Stimulated activated CD4-positive, alpha-beta T cell treated with anti-CD3 and anti-CD28 coated beads, Interleukin-2, amount 100 ng/mL, for 24 hours (primary cell): ENCODE data around the gene GJD4.

ENCODE experiments used
- DNase-seq, 2 donors: peaks; one replicate each; pipeline ENCODE4 v3.0.0-alpha.2; 2020

GJD4 gene

DNA sequence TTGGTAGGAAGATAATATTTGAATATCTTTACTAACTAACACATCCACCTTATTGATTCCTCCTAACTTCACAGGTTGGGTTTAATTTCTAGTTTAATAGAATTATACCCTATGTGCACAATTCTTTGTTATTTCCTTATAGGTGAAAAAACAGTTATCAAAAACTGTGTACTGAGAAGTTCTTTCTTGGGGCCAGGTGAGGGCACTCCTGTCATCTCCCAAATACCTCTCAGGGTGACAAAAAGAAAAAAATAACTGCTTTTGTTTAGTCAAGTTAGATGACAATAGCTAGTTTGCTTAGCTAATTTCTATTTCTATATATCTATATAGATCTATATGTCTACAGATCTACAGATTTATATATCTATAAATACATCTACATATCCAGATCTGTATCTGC lies 26.9 kb downstream of the GJD4 start:
- DNase-seq: no peak

- DNase-seq: no peak
Observed at GRCh38 chr10:35633006-35633980, 28.2 kb downstream of the GJD4 start.

DNA sequence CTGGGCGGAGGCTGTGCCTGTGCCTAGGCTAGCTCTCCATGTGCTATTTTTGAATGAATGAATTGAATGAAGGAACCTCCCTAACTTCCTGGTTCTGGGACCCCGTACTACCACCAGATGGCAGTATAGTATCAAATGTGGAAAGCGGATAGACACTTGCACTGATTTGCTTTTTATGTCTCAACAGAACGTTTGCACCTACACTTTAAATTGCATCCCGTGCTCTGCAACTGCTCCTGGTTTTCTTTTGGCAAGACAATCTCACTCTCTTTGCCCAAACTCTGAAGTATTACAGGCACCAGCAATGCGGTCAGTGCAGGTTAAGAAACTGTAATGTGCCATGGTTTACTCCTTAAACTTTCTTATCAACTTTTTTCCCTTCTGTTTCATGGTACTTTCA lies 30.4 kb downstream of the GJD4 start:
- DNase-seq: peak; percentile 8 to 46

- no peak for DNase-seq
Observed at GRCh38 chr10:35636956-35637355, 31.8 kb downstream of the GJD4 start.

DNA sequence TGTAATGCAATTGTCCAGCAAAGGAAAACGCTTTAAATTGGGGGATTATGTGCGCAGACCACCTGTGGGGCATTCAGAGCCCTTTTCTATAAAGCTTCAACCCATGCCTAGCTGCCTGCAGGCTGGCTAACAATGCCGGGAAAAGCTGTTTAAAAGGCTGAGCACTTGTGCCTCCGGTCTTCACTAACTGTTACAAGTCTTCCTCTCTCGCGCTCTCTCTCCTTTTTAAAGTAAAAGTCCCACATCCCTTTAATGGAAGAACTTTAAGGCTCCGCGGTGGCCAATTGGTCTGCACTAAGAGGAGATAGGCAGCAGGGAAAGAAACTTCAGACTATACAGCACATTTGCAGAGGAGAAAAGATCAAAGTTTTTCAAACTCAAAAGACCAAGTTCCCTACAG lies 32.3 kb downstream of the GJD4 start:
- DNase-seq: no peak

DNA sequence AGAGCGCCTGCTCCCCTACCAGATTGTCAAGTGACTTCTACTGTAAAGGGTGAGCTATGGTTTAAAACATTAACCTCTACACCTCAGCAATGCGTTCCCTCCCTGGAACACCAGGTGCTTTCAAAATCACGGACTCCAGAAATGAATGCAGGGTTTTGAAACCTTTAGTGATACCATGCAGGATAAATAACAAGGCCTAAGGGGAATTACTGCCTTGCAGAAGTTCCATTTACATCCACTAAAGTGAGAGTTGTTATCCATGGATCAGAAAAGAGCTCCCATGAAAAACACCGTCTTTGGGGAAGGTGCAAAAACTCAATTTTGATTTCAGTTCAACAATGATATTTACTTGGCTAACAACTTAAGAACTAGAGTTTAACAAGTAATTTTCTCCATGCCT lies 33.0 kb downstream of the GJD4 start:
- no peak for DNase-seq

GRCh38 chr10:35639021-35639727 lies 34.0 kb downstream of the GJD4 start:
- DNase-seq: no peak

GRCh38 chr10:35639728-35640401 lies 34.7 kb downstream of the GJD4 start:
- DNase-seq: peak in 1 of 2 donors; percentile 10

GRCh38 chr10:35640474-35640873 lies 35.3 kb downstream of the GJD4 start:
- DNase-seq: peak; percentile 46 to 63

GRCh38 chr10:35640951-35641675 lies 36.0 kb downstream of the GJD4 start:
- DNase-seq: peak; percentile 45 to 69

DNA sequence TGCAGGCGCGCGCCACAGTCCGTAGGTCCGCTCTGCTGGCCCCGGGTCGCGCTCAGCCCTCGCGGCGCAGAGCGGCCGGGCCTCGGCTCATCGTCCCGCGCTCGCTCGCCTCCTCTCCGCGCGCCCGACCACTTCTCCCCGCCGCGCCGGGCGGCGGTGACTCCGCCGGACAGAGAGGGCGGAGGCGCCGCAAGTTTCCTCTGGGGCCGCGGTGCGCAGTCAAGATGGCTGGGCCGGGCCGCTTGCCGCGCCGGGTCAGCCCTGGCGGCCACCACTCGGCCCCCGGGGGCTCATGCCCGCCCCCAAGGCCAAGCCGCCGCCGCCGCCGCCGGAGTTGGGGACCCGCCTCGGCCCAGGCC lies 36.5 kb downstream of the GJD4 start:
- peak in 1 of 2 donors; percentile 18 for DNase-seq

GRCh38 chr10:35642035-35642792 lies 37.1 kb downstream of the GJD4 start, which contains the start of gene FZD8:
Gene FZD8 (minus strand): TSS chr10:35642296. CDS start chr10:35641429, 867 bp downstream.
- DNase-seq: peak; percentile 78 to 84

DNA sequence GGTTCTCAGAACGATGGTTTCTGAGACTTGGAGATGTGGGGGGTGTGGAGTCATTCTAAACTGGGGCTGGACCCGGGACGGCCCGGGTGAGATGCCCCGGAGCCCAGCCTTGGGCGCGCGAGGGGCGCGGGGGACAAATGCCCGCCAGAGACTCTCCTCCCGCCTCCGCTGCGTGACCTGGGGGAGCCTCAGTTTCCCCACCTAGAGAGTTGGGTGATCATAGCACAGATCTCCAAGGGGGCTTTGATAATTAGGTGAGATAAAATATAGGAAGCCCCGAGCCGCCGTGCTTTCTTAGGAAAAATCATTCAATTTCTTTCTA lies 37.6 kb downstream of the GJD4 start:
- DNase-seq: no peak

DNA sequence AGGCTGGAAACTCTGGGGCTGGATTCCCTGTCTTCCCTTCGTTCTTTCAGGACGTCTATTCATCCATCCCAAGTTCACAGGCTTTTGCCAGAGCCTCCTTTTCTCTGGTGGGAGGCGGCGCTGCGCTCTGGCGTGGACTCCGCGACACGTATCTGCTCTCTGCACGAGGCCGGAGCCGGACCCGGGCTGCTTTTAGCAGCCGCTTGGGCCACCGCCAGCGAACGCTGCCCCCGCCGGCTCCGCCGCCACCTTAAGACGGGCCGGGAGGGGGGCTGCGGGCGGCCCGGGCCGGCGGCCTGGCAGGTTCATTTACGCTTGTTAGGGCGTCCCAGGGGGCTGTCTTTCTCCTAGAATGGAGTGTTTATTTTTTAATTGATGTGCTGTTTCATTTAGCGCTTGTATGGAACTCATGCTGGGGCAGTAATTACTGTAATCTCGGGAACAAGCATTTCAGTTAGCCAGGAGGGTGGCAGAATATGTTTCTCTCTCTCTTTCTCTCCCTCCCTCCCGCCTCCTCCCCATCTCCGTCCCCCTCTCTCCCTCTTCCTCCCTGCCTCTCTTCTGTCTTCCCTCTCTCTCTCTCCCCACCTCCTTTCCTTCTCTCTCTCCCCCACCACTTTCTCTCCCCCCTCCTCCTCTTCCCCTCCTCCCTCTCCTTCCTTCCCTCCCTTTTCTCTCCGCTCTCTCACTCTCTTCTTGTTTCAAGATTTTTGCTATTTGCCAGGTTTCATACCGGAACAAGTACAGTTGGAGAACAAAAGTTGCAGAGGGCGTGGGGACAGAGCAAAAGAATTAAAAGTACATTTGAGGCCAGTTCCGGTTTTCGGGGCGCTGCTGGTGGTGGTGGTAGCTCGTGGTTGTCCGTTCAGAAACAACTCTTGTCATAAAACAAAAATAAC lies 38.3 kb downstream of the GJD4 start:
- DNase-seq: peak in 1 of 2 donors; percentile 20

DNA sequence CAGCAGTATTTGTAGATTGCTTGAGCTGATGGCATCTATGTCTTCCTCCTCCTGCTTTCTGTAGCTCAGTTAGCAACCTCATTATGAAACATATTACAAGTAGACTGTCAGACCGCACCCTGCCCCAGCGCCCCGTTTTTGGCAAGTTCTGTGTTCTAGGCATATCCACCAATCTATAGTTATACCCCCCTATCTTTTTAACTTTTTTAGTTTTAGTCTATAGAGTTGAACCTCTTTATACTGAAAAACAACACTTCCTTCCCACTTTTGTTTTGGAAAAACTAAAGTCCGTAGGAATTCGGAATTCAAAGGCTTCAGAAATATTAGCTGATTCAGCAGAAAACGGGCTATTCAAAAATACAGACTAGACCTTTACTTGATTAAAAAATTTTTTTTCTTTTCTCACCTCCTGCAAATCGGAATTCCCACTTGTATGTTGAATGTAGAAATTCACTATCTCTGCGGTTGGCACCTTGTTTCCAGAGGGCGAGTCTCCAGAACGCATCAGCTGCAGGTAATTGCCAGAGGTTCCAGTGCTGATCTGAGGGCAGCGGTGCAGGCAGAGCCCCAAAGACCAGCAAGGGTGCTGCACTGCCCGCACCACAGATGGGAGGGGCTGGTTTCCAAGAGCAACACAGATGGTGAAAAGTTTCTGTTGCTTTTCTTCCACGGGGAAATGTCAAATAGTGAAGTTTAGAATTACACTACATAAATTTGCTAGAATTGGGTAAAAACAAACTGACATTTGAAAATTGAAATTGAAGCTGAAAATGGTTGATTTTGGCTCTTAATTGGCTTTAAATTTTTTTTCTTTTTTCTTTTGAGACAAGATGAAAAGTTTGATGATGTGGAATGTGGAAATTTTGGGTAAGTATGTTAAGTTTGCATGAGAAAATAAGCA lies 39.2 kb downstream of the GJD4 start:
- peak; percentile 18 to 21 for DNase-seq

GRCh38 chr10:35650894-35651293 lies 45.8 kb downstream of the GJD4 start:
- DNase-seq: no peak

- no peak for DNase-seq
Observed at GRCh38 chr10:35652824-35653223, 47.7 kb downstream of the GJD4 start.

DNA sequence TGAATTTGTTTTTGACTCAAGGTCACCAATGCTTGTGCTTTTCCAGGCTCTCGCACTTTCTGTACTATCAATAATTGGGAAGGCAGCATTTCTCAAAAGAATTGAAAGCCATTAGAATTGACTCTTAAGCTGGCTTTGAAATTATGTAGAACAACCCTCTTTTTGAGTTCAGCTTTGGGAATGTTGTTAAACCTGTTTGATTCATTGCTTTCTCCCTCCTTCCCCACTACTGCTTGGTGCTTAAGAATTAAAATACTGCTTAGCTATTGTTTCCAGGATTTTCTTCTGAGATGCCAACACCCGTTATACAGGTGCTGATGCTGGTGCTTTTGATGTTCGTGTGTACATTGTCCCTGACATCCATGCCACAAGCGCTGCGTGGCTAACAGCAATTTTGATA lies 52.5 kb downstream of the GJD4 start:
- no peak for DNase-seq
